HG03571 (cell line): ENCODE data around the gene ACER1.
"Not testable (repeated sequence)": the region's sequence is repeated elsewhere in the genome, so short reads cannot be mapped to it uniquely, and the experiment has no call there.

Source experiments
- ATAC-seq: cut with Tn5 transposase; IDR thresholded peaks from one replicate; pipeline ENCODE4 v1.9.1; 2021; ENCODE audit not compliant: unreplicated experiment

ACER1 gene

GRCh38 chr19:6333439-6333838 lies at the start of gene ACER1:
TSS of gene ACER1 (minus strand) at chr19:6333612. CDS start at chr19:6333551, 61 bp downstream.
- ATAC-seq, result no peak

- no peak for ATAC-seq
Observed at GRCh38 chr19:6383188-6383587, 49.8 kb upstream of the ACER1 start.

- ATAC-seq, result no peak
Observed at GRCh38 chr19:6381030-6381750, 47.8 kb upstream of the ACER1 start.

- ATAC-seq, result no peak
Observed at GRCh38 chr19:6379744-6380143, 46.3 kb upstream of the ACER1 start.

- ATAC-seq, result no peak
Observed at GRCh38 chr19:6378486-6378885, 45.1 kb upstream of the ACER1 start.

GRCh38 chr19:6378041-6378440 lies 44.6 kb upstream of the ACER1 start:
- no peak for ATAC-seq

GRCh38 chr19:6376512-6377190 lies 43.2 kb upstream of the ACER1 start:
- ATAC-seq, result no peak

- ATAC-seq, result no peak
Observed at GRCh38 chr19:6375411-6376010, 42.1 kb upstream of the ACER1 start, which contains the start of gene PSPN. TSS of gene PSPN (minus strand) at chr19:6375933. CDS start at chr19:6375849, 84 bp downstream.

GRCh38 chr19:6374711-6375410 lies 41.4 kb upstream of the ACER1 start:
- ATAC-seq, result no peak

GRCh38 chr19:6374161-6374709 lies 40.8 kb upstream of the ACER1 start:
- no peak for ATAC-seq

- ATAC-seq, result no peak
Observed at GRCh38 chr19:6373813-6374108, 40.3 kb upstream of the ACER1 start.

- peak; percentile 44 for ATAC-seq
Observed at GRCh38 chr19:6373096-6373812, 39.8 kb upstream of the ACER1 start.

GRCh38 chr19:6372594-6373095 lies 39.2 kb upstream of the ACER1 start, which contains the start of gene ALKBH7:
TSS of gene ALKBH7 (plus strand) at chr19:6372794. CDS start at chr19:6372821, 27 bp downstream.
- peak; percentile 59 for ATAC-seq

GRCh38 chr19:6364353-6364752 lies 30.9 kb upstream of the ACER1 start:
- no peak for ATAC-seq

- no peak for ATAC-seq
Observed at GRCh38 chr19:6362351-6362801, 29.0 kb upstream of the ACER1 start.

- ATAC-seq, result no peak
Observed at GRCh38 chr19:6362027-6362350, 28.6 kb upstream of the ACER1 start.

- not testable (repeated sequence) for ATAC-seq
Observed at GRCh38 chr19:6360857-6361216, 27.4 kb upstream of the ACER1 start.

GRCh38 chr19:6360445-6360844 lies 27.0 kb upstream of the ACER1 start:
- ATAC-seq, result not testable (repeated sequence)

GRCh38 chr19:6359568-6360341 lies 26.3 kb upstream of the ACER1 start:
- ATAC-seq, result no peak

- no peak for ATAC-seq
Observed at GRCh38 chr19:6358003-6358402, 24.6 kb upstream of the ACER1 start.
